ENCODE results near the gene ROMO1. TPM values are rescaled to one million over a fixed set of nuclear protein-coding genes. Genes with fewer than 3 reads are reported as not detected.
A peak's percentile ranks its signal among the peaks of the same experiment; 100 is the strongest.

Gene ROMO1
- total RNA-seq, 1 experiment from 2014 or later, result 357 TPM

GRCh38 chr20:35662551-35662950 lies 36.7 kb upstream of the ROMO1 start:
- POLR2A ChIA-PET, result interaction anchor here (4.2 kb wide), 1 partner anchor 80 kb away, joined by 57 read pairs; the partner anchor contains the start of gene RBM39
- Histone ChIP-seq H3K9me3 (no peaks in the 10 kb centered on the region), H3K4me3 (ENCODE audit: low read depth, low read length) (peak overlapping the region; percentile 87), H3K36me3 (ENCODE audit: control insufficient read depth, insufficient read depth, low read length) (no peaks in the 10 kb centered on the region), H3K27me3 (replicated peaks; ENCODE audit: control insufficient read depth, insufficient read depth, low read length) (no peaks in the 10 kb centered on the region), H3K4me1 (peaks cover 30% of the 10 kb centered on the region)
- intact Hi-C loops (cut with micrococcal nuclease; ENCODE audit: unreplicated experiment), result loop anchor here (10.0 kb wide), 1 partner anchor 98 kb away; no protein-coding TSS in a partner anchor
- peak overlapping the region; percentile 84 for H3K4me3 Mint-ChIP-seq (ENCODE audit: unreplicated experiment)
- no peaks in the 10 kb centered on the region for H3K9me3 Mint-ChIP-seq (ENCODE audit: unreplicated experiment)
- H3K4me1 Mint-ChIP-seq (ENCODE audit: low read depth, unreplicated experiment), result peaks cover 22% of the 10 kb centered on the region
- no peak for TF ChIP-seq CTCF (IDR thresholded peaks at IDR 0.05; ENCODE audit: insufficient read depth in 1 of 2, low read depth in 1 of 2, low read length in 1 of 2, severe bottlenecking in 1 of 2, unreplicated experiment in 1 of 2)
- DNase-seq, result no peak
- peaks cover 25% of the 10 kb centered on the region for H3K36me3 Mint-ChIP-seq (ENCODE audit: insufficient read depth, unreplicated experiment)
- H3K27me3 Mint-ChIP-seq (ENCODE audit: insufficient read depth, unreplicated experiment), result no peaks in the 10 kb centered on the region
- CTCF ChIA-PET, result interaction anchor here (1.7 kb wide), 1 partner anchor 121 kb away, joined by 4 read pairs; the partner anchor contains the start of gene ERGIC3
- no TSS peak for BruUV-seq (replicated peaks)
- peak overlapping the region; percentile 96 for H3K27ac Mint-ChIP-seq (ENCODE audit: unreplicated experiment)

- H3K4me1 Mint-ChIP-seq (ENCODE audit: low read depth, unreplicated experiment), result peaks cover 22% of the 10 kb centered on the region
- H3K36me3 ChIP-seq (ENCODE audit: control insufficient read depth, insufficient read depth, low read length), result no peaks in the 10 kb centered on the region
- H3K9me3 ChIP-seq, result no peaks in the 10 kb centered on the region
- H3K9me3 Mint-ChIP-seq (ENCODE audit: unreplicated experiment), result no peaks in the 10 kb centered on the region
- TF ChIP-seq CTCF (IDR thresholded peaks at IDR 0.05; ENCODE audit: insufficient read depth in 1 of 2, low read depth in 1 of 2, low read length in 1 of 2, severe bottlenecking in 1 of 2, unreplicated experiment in 1 of 2), result no peak
- H3K4me1 ChIP-seq, result peaks cover 30% of the 10 kb centered on the region
- H3K4me3 Mint-ChIP-seq (ENCODE audit: unreplicated experiment), result peak overlapping the region; percentile 84
- peaks cover 25% of the 10 kb centered on the region for H3K36me3 Mint-ChIP-seq (ENCODE audit: insufficient read depth, unreplicated experiment)
- intact Hi-C loops (cut with micrococcal nuclease; ENCODE audit: unreplicated experiment), result loop anchor here (1.0 to 10.0 kb wide), 4 partner anchors 35 to 99 kb away; partner anchors contain the start of genes NFS1, RBM39 and ROMO1
- no peaks in the 10 kb centered on the region for H3K27me3 Mint-ChIP-seq (ENCODE audit: insufficient read depth, unreplicated experiment)
- CTCF ChIA-PET, result interaction anchor here (0.5 to 2.3 kb wide), 10 partner anchors 23 to 1274 kb away, joined by 3 to 46 read pairs (median 4); partner anchors contain the start of genes ACSS2, ERGIC3, RBM39 and SCAND1
- H3K27ac Mint-ChIP-seq (ENCODE audit: unreplicated experiment), result peak overlapping the region; percentile 96
- H3K4me3 ChIP-seq (ENCODE audit: low read depth, low read length), result peak overlapping the region; percentile 87
- H3K27me3 ChIP-seq (replicated peaks; ENCODE audit: control insufficient read depth, insufficient read depth, low read length), result no peaks in the 10 kb centered on the region
- POLR2A ChIA-PET, result interaction anchor here (0.5 to 4.2 kb wide), 14 partner anchors 12 to 379 kb away, joined by 3 to 57 read pairs (median 6); partner anchors contain the start of genes CEP250, EIF6, NFS1 and RBM39
- BruUV-seq (replicated peaks), result TSS peak; percentile 11
- peak; percentile 79 for DNase-seq
Observed at GRCh38 chr20:35663516-35664465, 35.4 kb upstream of the ROMO1 start.

All from Caco-2 (cell line).